Neural progenitor cell (in vitro differentiated cells): ENCODE data around the gene KRTAP10-4.

Experiments
- EZH2 ChIP-seq: fragments of 200-600 bp; sonication (generic); IDR thresholded peaks from 2 replicates; pipeline ENCODE4 v1.6.1; 2017; ENCODE audit warnings: antibody characterized with exemption, mild to moderate bottlenecking, moderate library complexity
- TF ChIP-seq, protein P1 (sequence below): fragments of 200-600 bp; sonication (generic); IDR thresholded peaks from 2 replicates; pipeline ENCODE4 v1.5.1; 2017; ENCODE audit warnings: antibody characterized with exemption, mild to moderate bottlenecking

DNA sequence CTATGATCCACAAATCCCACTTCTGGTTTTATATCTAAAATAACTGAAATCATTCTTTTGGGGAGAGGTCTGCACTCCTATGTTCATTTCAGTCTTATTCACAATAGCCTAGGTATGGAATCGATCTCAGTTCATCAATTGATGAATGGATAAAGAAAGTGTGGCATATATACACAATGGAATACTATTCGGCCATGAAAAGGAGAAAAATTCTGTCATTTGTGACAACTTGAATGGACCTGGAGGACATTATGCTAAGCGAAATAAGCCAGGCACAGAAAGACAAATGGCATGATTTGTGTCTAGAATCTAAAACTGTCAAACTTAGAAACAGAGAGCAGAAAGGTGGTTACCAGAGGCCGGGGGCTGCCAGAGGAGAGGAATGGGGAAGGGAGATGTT is 33.0 kb downstream of the KRTAP10-4 start:
- TF ChIP-seq, protein P1, sequence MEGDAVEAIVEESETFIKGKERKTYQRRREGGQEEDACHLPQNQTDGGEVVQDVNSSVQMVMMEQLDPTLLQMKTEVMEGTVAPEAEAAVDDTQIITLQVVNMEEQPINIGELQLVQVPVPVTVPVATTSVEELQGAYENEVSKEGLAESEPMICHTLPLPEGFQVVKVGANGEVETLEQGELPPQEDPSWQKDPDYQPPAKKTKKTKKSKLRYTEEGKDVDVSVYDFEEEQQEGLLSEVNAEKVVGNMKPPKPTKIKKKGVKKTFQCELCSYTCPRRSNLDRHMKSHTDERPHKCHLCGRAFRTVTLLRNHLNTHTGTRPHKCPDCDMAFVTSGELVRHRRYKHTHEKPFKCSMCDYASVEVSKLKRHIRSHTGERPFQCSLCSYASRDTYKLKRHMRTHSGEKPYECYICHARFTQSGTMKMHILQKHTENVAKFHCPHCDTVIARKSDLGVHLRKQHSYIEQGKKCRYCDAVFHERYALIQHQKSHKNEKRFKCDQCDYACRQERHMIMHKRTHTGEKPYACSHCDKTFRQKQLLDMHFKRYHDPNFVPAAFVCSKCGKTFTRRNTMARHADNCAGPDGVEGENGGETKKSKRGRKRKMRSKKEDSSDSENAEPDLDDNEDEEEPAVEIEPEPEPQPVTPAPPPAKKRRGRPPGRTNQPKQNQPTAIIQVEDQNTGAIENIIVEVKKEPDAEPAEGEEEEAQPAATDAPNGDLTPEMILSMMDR: no peak
- no peak for TF ChIP-seq EZH2
